NCI-H2171 (cell line): ENCODE data around the gene STK10.

Experiments used
- DNase-seq: peaks from one replicate; lab custom pipeline; 2025; lab: John Stamatoyannopoulos, UW

The STK10 gene

GRCh38 chr5:172142709-172143215, 45.3 kb downstream of the STK10 start:
- no peak for DNase-seq

GRCh38 chr5:172141949-172142319, 46.1 kb downstream of the STK10 start:
- DNase-seq, result no peak

GRCh38 chr5:172140866-172141265, 47.2 kb downstream of the STK10 start:
- no peak for DNase-seq

GRCh38 chr5:172140120-172140519, 47.9 kb downstream of the STK10 start:
- no peak for DNase-seq

GRCh38 chr5:172137046-172137445, 51.0 kb downstream of the STK10 start:
- DNase-seq, result no peak

GRCh38 chr5:172133359-172134029, 54.5 kb downstream of the STK10 start:
- no peak for DNase-seq

- DNase-seq, result no peak
Measured at GRCh38 chr5:172131690-172132089, 56.3 kb downstream of the STK10 start.

- no peak for DNase-seq
Measured at GRCh38 chr5:172129256-172129910, 58.6 kb downstream of the STK10 start.

GRCh38 chr5:172127581-172127980, 60.4 kb downstream of the STK10 start:
- no peak for DNase-seq

GRCh38 chr5:172123269-172123692, 64.7 kb downstream of the STK10 start:
- no peak for DNase-seq

GRCh38 chr5:172119921-172120688, 67.9 kb downstream of the STK10 start:
- no peak for DNase-seq

- no peak for DNase-seq
Measured at GRCh38 chr5:172118891-172119290, 69.1 kb downstream of the STK10 start.

GRCh38 chr5:172117977-172118701, 69.9 kb downstream of the STK10 start:
- no peak for DNase-seq

- no peak for DNase-seq
Measured at GRCh38 chr5:172115541-172115982, 72.5 kb downstream of the STK10 start.

- DNase-seq, result no peak
Measured at GRCh38 chr5:172114875-172115422, 73.1 kb downstream of the STK10 start.

GRCh38 chr5:172113036-172113435, 75.0 kb downstream of the STK10 start:
- no peak for DNase-seq

GRCh38 chr5:172111852-172112225, 76.2 kb downstream of the STK10 start:
- no peak for DNase-seq

GRCh38 chr5:172110921-172111851, 76.8 kb downstream of the STK10 start:
- peak; percentile 39 for DNase-seq

- DNase-seq, result no peak
Measured at GRCh38 chr5:172110260-172110815, 77.7 kb downstream of the STK10 start.

- no peak for DNase-seq
Measured at GRCh38 chr5:172109749-172110148, 78.3 kb downstream of the STK10 start.
